GM12872 (cell line): ENCODE results near the gene B4GALT5.

ENCODE experiments used
- TF ChIP-seq, protein P1 (sequence below): IDR thresholded peaks from 3 replicates; pipeline ENCODE4 v1.5.1; 2011; ENCODE audit warnings: low read depth, mild to moderate bottlenecking, low read length, moderate library complexity; ENCODE audit not compliant: insufficient read depth

The B4GALT5 gene

GRCh38 chr20:49713753-49714712, at the start of gene B4GALT5:
Gene B4GALT5 (minus strand): TSS chr20:49713878. CDS start chr20:49713690, 188 bp downstream.
- TF ChIP-seq, protein P1, sequence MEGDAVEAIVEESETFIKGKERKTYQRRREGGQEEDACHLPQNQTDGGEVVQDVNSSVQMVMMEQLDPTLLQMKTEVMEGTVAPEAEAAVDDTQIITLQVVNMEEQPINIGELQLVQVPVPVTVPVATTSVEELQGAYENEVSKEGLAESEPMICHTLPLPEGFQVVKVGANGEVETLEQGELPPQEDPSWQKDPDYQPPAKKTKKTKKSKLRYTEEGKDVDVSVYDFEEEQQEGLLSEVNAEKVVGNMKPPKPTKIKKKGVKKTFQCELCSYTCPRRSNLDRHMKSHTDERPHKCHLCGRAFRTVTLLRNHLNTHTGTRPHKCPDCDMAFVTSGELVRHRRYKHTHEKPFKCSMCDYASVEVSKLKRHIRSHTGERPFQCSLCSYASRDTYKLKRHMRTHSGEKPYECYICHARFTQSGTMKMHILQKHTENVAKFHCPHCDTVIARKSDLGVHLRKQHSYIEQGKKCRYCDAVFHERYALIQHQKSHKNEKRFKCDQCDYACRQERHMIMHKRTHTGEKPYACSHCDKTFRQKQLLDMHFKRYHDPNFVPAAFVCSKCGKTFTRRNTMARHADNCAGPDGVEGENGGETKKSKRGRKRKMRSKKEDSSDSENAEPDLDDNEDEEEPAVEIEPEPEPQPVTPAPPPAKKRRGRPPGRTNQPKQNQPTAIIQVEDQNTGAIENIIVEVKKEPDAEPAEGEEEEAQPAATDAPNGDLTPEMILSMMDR = no peak

DNA sequence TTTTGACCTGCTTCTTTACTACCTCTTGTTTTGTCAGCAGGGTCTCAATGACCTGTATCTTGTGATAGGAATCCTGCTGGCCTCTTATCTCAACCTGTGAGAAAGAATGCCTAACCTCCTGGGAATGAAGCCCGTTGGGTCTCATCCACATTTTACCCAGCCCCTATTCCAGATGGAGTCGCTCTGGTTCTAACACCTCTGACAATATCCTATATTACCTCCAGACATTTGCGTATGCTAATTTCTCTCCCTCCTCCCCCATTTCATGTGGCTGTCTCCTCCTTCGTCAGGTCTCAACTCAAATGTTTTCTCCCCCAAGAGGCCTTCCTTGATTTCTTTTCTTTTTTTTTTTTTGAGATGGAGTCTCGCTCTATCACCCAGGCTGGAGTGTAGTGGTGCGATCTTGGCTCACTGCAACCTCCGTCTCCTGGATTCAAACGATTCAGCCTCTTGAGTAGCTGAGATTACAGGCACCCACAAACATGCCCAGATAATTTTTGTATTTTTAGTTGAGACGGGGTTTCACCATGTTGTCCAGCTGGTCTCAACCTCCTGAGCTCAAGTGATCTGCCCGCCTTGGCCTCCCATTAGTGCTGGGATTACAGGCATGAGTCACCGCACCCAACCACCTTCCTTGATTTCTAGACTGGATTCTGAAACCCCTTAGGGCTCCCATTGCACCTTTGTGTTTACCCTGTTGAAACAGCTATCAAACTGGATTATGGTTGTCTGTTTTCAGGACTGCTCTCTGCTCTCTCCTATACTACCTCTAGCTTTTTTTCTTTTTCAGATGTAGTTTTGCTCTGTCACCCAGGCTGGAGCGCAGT, 49.5 kb upstream of the B4GALT5 start:
- TF ChIP-seq, protein P1 = no peak

GRCh38 chr20:49759266-49759950, 45.7 kb upstream of the B4GALT5 start:
- TF ChIP-seq, protein P1 = no peak

DNA sequence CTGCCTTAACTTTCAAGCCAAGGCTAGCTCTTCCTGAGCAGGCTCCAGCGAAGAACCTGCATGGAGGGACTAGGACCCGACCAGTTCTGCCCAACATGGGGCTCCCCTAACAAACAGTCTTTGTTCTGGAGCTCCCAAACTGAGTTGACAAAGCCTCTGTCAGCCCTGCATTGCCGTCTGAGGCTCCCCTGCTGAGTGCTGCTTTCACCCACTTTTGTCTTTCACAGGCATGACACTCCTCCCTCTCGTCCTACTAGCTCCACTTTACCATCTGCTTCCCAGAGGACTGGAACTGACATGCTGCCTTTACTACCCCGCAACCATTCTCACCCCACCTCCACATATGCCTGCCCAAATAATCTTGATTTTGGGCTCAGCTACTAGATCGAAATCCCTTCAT, 45.1 kb upstream of the B4GALT5 start:
- TF ChIP-seq, protein P1 = no peak

DNA sequence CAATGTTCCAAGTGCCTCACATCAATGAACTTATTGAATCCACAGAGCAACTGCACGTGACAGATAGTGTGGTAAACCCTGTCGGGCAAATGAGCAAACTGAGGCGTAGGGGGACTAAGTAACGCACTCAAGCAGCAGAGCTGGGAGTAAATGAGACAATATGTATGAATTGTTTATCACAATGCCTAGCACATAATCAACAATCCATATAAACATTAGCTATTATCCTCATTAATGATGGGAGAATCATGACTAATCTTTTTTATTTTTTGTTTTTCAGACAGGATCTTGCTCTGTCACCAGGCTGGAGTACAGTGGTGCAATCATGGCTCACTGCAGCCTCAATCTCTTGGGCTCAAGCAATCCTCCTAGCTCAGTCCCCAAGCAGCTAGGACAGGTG, 43.9 kb upstream of the B4GALT5 start:
- TF ChIP-seq, protein P1 = no peak

GRCh38 chr20:49756241-49756640, 42.6 kb upstream of the B4GALT5 start:
- TF ChIP-seq, protein P1 = no peak
